HG03064 (cell line): Measurements from ENCODE around the gene RRP8.
A peak's percentile ranks its signal among the peaks of the same experiment; 100 is the strongest.

ENCODE experiments used
- ATAC-seq: cut with Tn5 transposase; IDR thresholded peaks from one replicate; pipeline ENCODE4 v1.9.1; 2021; ENCODE audit warnings: low read depth; ENCODE audit not compliant: unreplicated experiment

RRP8 gene

DNA sequence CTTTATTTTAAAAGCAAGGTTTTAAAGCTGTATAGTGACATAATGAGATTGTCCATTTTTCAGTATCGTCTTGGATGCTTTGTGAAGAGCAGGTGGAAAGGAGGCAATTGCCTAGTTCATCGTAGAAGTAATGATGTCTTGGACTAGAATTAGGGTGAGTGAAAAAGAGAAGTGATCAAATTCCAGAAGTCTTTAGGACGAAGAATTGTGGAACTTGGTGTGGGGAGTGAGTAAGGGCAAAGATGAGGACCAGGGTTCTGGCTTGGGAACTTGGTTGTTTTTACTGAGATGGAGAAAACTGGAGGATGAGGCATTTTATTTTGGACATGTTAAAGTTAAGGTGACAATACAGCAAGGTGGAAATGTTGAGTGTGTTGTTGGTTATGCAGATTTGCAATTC lies 1.4 kb upstream of the RRP8 start:
- ATAC-seq, result no peak

GRCh38 chr11:6604081-6604626 lies 738 bp upstream of the RRP8 start:
- ATAC-seq, result peak; percentile 44

GRCh38 chr11:6602096-6602940 lies 1.1 kb downstream of the RRP8 start:
- no peak for ATAC-seq

- no peak for ATAC-seq
These were observed 2.4 kb downstream of the RRP8 start for GRCh38 chr11:6601041-6601461.

DNA sequence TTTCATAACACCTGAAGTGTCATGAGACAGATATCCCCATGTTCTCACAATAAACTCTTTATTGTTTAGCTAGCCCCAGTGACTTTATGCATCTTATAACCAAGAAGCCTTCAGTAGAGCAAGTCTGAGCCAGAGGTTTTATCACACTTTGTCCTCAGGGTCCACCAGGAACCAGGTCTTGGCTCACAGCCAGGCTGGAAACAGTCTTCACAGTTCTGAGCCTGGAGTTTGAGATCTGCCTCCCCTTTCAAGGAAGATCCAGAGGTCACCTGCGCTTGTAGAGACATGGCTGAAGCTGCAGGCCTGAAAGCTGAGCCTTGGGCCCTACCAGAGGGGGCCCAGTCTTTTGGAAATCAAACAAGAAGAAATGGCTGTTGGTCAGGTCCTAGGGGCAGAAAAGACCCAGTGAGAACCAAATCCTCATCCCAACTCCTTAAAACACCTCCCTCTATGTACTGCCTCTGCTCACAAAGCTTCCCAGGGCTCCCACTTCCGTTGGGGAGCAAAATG lies 3.5 kb downstream of the RRP8 start:
- no peak for ATAC-seq

DNA sequence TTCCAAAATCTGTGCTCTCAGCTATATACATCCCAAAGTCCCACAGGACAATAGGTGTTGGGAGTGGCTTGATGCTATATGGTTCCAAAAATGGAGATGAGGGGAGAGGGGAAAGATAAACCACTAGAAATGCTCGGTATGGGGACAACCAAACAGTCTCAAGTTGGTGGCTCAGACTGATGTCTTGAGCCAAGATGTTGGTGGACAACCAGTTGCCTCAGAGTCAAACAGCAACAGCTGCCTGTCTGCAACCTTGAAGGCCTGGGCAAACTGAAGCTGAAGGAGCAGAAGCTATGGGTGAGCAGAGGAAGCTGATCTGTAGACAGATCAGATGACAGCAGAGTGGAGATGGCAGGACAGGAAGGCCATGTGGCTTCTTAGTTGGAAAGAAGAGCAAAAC lies 4.0 kb downstream of the RRP8 start:
- no peak for ATAC-seq

DNA sequence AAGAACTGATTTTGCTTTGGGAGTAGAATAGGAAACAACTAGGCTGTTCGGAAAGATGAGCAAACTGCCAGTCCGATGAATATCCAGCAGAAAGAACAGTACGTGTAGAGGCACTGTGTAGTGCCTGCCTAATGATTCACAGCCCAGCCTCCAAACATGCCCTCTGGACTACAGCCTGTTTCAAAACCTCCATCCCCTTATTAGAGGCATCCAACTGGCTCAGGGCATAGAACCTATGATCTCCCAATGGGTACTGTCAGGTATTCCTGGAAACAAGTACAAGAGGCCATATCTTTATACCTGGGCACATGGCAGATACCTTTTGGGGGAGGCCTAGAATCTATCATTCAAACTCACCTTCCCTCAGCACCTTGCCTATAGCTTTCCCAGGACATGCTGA lies 4.9 kb downstream of the RRP8 start:
- no peak for ATAC-seq

- ATAC-seq, result no peak
These were observed 7.1 kb downstream of the RRP8 start for GRCh38 chr11:6596239-6596877.

DNA sequence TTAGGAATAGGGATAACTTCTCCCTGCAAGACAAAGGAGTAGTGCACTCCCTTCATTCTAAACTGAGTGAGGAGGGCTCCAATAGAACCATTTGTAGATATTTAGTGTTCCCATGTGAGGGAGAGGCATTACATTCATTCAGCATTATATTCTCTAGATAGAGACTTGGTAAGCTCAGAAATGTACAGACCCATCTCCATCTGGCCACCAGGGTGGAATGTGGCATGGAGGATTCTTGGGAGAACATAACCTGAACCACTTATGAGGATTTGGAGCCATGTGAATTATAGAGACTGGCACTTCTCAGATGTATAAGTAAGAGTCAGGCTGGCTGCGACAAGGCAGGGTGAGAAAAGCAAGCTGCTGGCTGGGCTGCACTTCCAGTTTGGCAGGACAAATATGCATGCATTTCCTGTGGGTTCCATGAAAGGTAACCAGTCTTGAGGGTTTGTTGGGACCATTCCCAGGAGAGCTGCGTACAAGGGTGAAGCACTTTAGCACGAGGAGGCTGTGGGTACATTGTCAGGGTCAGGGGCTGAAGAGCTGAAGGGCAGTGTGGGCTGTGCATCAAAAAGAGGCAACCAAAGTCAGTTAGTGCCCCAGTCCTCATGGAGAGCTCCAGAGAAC lies 9.2 kb downstream of the RRP8 start:
- no peak for ATAC-seq

DNA sequence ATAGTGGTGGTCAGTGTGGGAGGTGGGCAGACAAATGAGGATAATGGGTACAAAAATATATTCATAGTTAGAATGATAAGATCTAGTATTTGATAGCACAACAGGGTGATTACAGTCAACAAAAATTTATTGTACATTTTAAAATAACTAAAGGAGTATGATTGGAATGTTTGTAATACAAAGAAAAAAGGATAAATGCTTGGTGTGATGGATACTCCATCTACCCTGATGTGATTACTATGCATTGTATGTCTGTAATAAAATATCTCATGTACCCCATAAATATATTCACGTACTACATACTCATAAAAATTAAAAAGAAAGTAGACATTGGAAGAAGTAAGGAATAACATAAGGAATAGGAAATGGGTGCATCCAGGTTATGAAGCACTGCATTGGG lies 15.4 kb downstream of the RRP8 start:
- ATAC-seq, result no peak

DNA sequence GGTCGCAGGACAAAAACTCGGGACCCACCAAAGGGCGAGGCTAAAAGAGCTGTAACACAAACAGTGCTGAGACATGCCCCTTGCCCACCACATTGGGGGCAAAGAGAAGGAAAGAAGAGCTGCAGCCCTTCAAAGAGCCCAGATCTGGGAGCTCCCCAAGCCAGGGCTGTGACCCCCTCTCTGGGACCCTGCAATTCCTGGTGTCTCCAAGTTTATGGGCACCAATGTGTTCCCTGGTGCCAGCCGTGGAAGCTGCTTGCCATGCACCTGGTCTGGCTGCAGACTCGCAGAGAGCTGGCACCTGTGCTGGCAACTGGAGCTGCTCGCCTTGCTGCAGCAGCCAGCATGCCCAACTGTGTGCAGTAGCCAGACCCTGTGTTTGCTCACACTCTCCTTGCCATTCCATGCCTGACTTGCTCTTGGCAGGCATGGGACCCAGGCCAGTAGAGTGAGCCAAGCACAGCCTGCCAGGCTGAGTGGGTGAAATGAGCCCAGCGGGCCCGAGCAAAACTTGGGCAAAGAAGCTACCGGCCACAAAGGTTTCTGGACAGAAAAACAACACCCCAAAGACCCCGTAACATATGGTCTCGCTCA lies 16.0 kb downstream of the RRP8 start:
- ATAC-seq, result no peak

- no peak for ATAC-seq
These were observed 16.7 kb downstream of the RRP8 start for GRCh38 chr11:6586434-6587359.

GRCh38 chr11:6584528-6584927 lies 18.9 kb downstream of the RRP8 start:
- ATAC-seq, result no peak

DNA sequence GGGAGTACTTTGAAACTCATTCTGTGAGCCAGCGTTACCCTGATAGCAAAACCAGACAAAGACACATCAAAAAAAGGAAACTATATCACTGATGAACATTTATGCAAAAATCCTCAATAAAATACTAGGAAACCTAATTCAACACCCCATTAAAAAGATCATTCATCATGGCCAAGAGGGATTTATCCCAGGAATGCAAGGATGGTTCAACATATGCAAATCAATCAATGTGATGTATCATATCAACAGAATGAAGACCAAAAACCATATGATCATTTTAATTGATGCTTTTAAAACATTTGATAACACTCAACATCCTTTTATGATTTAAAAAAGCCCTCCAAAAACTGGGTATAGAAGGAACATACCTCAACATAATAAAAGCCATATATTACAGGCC lies 19.8 kb downstream of the RRP8 start:
- ATAC-seq, result no peak

GRCh38 chr11:6579681-6580080 lies 23.7 kb downstream of the RRP8 start:
- no peak for ATAC-seq

DNA sequence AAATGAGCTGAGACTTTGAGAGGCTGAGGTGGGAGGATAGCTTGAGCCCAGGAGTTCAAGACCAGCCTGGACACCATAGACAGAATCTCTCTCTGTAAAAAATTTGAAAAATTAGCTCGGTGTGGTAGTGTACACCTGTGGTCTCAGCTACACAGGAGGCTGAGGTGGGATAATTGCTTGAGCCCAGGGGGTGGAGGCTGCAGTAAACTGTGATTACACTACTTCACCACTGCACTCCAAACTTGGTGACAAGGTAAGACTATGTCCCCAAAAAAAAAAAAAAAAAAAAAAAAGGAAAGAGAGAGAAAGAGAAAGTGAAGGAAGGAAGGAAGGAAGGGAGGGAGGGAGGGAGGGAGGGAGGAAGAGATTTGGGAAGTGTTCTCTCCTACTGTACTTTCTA lies 25.3 kb downstream of the RRP8 start:
- ATAC-seq, result no peak

GRCh38 chr11:6576471-6577373 lies 26.7 kb downstream of the RRP8 start:
- ATAC-seq, result no peak

DNA sequence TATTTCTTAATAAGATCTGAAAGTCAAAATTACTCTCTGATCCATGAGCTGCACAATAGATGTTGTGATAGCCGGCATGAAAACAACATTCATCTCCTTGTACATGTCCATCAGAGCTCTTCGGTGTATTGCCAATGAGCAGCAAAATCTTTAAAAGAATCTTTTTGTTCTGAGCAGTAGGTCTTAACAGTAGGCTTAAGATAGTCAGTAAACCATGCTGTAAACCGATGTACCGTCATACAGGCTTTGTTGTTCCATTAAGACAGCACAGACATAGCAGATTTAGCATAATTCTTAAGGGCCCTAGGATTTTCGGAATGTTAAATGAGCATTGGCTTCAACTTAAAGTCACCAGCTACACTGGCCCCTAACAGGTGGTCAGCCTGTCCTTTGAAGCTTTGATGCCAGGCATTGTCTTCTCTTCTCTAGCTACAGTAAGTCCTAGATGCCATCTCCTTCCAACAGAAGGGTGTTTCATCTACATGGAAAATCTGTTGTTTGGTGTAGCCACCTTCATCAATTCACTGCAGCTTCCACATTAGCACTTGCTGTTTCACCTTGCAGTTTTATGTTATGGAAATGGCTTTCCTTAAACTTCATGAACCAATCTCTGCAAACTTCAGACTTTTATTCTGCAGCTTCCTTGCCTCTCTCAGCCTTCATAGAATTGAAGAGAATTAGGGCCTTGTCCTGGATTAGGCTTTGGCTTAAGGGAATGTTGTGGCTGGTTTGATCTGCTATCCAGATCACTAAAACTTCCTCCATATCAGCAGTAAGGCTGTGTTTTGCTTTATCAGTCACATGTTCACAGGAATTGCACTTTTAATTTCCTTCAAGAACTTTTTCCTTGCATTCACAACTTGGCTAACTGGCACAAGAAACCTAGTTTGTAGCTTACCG lies 28.4 kb downstream of the RRP8 start:
- no peak for ATAC-seq
